ENCODE results near the gene CCDC86.
"Not testable (repeated sequence)": the region's sequence is repeated elsewhere in the genome, so short reads cannot be mapped to it uniquely, and the experiment has no call there.

The CCDC86 gene

GRCh38 chr11:60818057-60818456 lies 23.9 kb upstream of the CCDC86 start:
- Mint-ChIP-seq H3K4me1 (ENCODE audit: low read depth) (no peaks in the 10 kb centered on the region), H3K36me3 (ENCODE audit: low read depth) (no peaks in the 10 kb centered on the region), H3K4me3 (no peak overlapping the region), H3K27ac (no peak overlapping the region), H3K9me3 (peaks cover 15% of the 10 kb centered on the region), H3K27me3 (ENCODE audit: low read depth) (no peaks in the 10 kb centered on the region)

- Mint-ChIP-seq H3K36me3 (ENCODE audit: low read depth) (no peaks in the 10 kb centered on the region), H3K27me3 (ENCODE audit: low read depth) (no peaks in the 10 kb centered on the region), H3K4me1 (ENCODE audit: low read depth) (no peaks in the 10 kb centered on the region), H3K27ac (no peak overlapping the region), H3K9me3 (peaks cover 7% of the 10 kb centered on the region), H3K4me3 (no peak overlapping the region)
Measured at GRCh38 chr11:60821827-60822599, 19.9 kb upstream of the CCDC86 start.

- H3K27me3 Mint-ChIP-seq (ENCODE audit: low read depth); H3K9me3 Mint-ChIP-seq; H3K4me1 Mint-ChIP-seq (ENCODE audit: low read depth); H3K36me3 Mint-ChIP-seq (ENCODE audit: low read depth); H3K4me3 Mint-ChIP-seq; H3K27ac Mint-ChIP-seq: not testable (repeated sequence)
Measured at GRCh38 chr11:60823745-60824306, 18.1 kb upstream of the CCDC86 start.

- Mint-ChIP-seq H3K27ac (no peak overlapping the region), H3K27me3 (ENCODE audit: low read depth) (no peaks in the 10 kb centered on the region), H3K4me1 (ENCODE audit: low read depth) (no peaks in the 10 kb centered on the region), H3K9me3 (no peaks in the 10 kb centered on the region), H3K36me3 (ENCODE audit: low read depth) (no peaks in the 10 kb centered on the region), H3K4me3 (no peak overlapping the region)
Measured at GRCh38 chr11:60825118-60825517, 16.8 kb upstream of the CCDC86 start.

DNA sequence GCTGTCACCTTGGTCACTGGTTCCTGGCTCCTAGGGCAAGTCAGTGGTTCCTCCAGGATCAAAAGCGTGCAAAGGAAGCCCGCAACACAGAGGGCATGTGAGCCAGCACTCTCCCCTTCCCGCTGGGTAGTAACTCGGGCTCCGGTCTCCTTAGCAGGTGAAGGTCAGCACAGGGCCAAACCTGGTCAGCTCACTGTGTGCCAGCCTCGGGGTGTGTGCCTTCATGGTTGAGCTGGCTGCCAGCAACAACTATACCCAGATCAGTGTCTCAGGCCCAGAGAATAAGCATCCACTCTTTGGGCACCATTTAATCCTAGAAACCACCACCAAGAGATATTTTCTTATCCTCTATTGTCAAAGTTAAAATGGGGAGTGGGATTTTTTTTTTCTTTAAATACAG lies 16.1 kb upstream of the CCDC86 start:
- Mint-ChIP-seq H3K4me1 (ENCODE audit: low read depth) (no peaks in the 10 kb centered on the region), H3K27me3 (ENCODE audit: low read depth) (no peaks in the 10 kb centered on the region), H3K36me3 (ENCODE audit: low read depth) (no peaks in the 10 kb centered on the region), H3K9me3 (no peaks in the 10 kb centered on the region), H3K4me3 (no peak overlapping the region), H3K27ac (no peak overlapping the region)

GRCh38 chr11:60830478-60831142 lies 11.3 kb upstream of the CCDC86 start:
- Mint-ChIP-seq H3K27ac (no peak overlapping the region), H3K4me1 (ENCODE audit: low read depth) (peaks cover 11% of the 10 kb centered on the region), H3K36me3 (ENCODE audit: low read depth) (no peaks in the 10 kb centered on the region), H3K9me3 (no peaks in the 10 kb centered on the region), H3K4me3 (no peak overlapping the region), H3K27me3 (ENCODE audit: low read depth) (peaks cover 8% of the 10 kb centered on the region)

GRCh38 chr11:60831143-60831500 lies 10.8 kb upstream of the CCDC86 start:
- H3K9me3 Mint-ChIP-seq, result no peaks in the 10 kb centered on the region
- H3K36me3 Mint-ChIP-seq (ENCODE audit: low read depth), result no peaks in the 10 kb centered on the region
- H3K4me1 Mint-ChIP-seq (ENCODE audit: low read depth), result peaks cover 14% of the 10 kb centered on the region
- peaks cover 8% of the 10 kb centered on the region for H3K27me3 Mint-ChIP-seq (ENCODE audit: low read depth)
- no peak overlapping the region for H3K4me3 Mint-ChIP-seq
- H3K27ac Mint-ChIP-seq, result no peak overlapping the region

DNA sequence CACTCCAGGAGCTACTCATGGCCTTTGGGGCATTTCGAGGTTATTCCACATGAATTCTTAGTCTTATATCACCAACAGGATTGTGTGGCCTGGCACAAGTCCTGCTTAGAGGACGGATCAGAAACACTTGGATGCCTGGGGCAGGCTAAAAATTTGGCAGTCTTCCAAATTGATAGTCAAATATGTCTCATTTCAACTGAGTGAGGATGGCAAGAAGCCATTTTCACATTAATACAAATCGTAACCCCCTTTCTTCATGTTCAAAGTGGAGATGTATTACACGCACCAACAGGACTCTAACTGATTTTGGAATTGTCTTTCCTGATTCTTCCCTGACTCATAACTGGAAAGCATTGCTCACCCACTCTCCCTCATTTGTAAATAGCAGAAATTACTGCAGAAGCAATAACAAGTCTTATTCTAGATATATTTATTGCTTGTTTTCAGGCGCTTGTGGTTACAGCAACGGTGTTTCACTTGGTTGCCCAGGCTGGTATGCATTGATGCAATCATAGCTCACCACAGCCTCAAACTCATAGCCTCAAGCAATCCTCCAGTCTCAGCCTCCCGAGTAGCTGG lies 10.3 kb upstream of the CCDC86 start:
- Mint-ChIP-seq H3K4me1 (ENCODE audit: low read depth) (peaks cover 14% of the 10 kb centered on the region), H3K36me3 (ENCODE audit: low read depth) (no peaks in the 10 kb centered on the region), H3K9me3 (no peaks in the 10 kb centered on the region), H3K4me3 (no peak overlapping the region), H3K27ac (no peak overlapping the region), H3K27me3 (ENCODE audit: low read depth) (peaks cover 8% of the 10 kb centered on the region)

GRCh38 chr11:60834742-60835533 lies 7.0 kb upstream of the CCDC86 start:
- no peaks in the 10 kb centered on the region for H3K36me3 Mint-ChIP-seq (ENCODE audit: low read depth)
- peaks cover 8% of the 10 kb centered on the region for H3K27me3 Mint-ChIP-seq (ENCODE audit: low read depth)
- no peak overlapping the region for H3K4me3 Mint-ChIP-seq
- H3K27ac Mint-ChIP-seq, result no peak overlapping the region
- peaks cover 17% of the 10 kb centered on the region for H3K4me1 Mint-ChIP-seq (ENCODE audit: low read depth)
- no peaks in the 10 kb centered on the region for H3K9me3 Mint-ChIP-seq

GRCh38 chr11:60835534-60835846 lies 6.4 kb upstream of the CCDC86 start:
- H3K27ac Mint-ChIP-seq, result no peak overlapping the region

GRCh38 chr11:60836866-60837515 lies 4.9 kb upstream of the CCDC86 start:
- Mint-ChIP-seq H3K27ac (peak overlapping the region; percentile 4), H3K9me3 (no peaks in the 10 kb centered on the region), H3K4me3 (no peak overlapping the region), H3K36me3 (ENCODE audit: low read depth) (no peaks in the 10 kb centered on the region), H3K4me1 (ENCODE audit: low read depth) (peaks cover 25% of the 10 kb centered on the region), H3K27me3 (ENCODE audit: low read depth) (peaks cover 8% of the 10 kb centered on the region)

More at GRCh38 chr11:60835534-60835846, 6.4 kb upstream of the CCDC86 start:
- no peaks in the 10 kb centered on the region for H3K9me3 Mint-ChIP-seq
- no peak overlapping the region for H3K4me3 Mint-ChIP-seq
- H3K27me3 Mint-ChIP-seq (ENCODE audit: low read depth), result peaks cover 8% of the 10 kb centered on the region
- H3K36me3 Mint-ChIP-seq (ENCODE audit: low read depth), result no peaks in the 10 kb centered on the region
- H3K4me1 Mint-ChIP-seq (ENCODE audit: low read depth), result peaks cover 17% of the 10 kb centered on the region

DNA sequence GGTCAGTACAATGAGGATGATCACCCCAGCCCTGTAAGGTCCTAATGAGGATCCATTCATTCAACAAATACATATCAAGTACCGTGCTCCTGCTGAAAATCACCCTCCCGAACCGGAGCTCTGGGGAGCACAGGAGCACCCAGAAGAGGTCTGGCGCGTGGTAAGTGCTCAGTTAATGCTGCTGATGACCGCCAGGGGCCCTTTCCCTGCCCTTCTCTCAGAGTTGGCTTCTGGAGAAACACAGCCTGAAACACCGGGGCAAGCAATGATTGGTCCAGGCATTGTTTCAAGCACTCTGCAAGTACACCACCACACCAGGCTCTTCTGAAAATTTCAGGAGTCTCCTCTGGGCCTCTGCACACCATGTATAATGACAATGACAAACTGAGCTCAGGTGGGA lies 3.8 kb upstream of the CCDC86 start:
- Mint-ChIP-seq H3K4me1 (ENCODE audit: low read depth) (peaks cover 31% of the 10 kb centered on the region), H3K27me3 (ENCODE audit: low read depth) (peaks cover under 1% of the 10 kb centered on the region), H3K9me3 (no peaks in the 10 kb centered on the region), H3K27ac (no peak overlapping the region), H3K36me3 (ENCODE audit: low read depth) (no peaks in the 10 kb centered on the region), H3K4me3 (no peak overlapping the region)

DNA sequence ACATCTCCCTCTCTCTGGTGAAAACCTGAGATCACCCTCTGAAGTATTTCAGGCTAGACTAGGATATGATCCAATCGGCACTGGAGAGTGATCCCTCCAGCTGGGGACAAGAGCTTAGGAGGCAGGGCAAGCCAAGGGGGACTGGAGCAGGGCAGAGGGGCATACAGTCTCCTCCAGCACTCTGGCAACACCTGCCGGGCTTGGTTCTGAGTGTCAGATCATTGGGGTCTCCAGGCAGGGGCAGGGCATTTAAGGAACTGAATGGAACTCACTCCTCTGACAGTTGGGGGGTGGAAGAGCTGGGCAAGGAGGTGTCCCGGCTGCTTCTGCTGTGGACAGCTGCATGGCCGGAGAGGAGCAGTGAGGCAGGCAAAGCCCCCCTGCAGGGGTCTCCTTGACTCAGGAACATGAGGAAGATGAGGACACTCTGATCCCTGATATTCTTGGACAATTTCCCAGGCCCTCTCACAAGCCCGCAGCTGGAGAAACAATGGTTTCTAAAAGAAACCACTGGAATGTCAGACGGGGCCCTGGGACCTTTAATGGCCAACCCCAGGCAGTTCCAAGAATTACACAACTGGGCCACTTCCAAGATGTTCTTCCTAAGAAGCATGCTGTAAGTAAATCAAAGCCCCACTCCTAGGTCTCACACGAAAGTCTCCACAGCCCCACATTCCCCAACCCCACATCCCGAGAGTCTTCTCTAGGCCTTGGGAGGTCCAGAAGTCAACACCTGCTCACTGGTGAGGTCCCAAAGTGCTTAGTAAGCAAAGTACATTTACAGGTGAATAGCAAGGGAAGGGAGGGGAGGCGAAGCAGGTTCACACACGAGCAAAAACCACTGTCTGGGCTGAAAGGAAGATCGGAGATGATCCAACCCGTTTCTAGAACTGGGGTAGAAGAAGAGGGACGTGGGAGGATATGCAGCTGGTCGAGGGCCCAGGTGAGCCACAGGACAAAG lies 1.2 kb upstream of the CCDC86 start:
- Mint-ChIP-seq H3K9me3 (no peaks in the 10 kb centered on the region), H3K27ac (peak overlapping the region; percentile 76), H3K27me3 (ENCODE audit: low read depth) (no peaks in the 10 kb centered on the region), H3K4me3 (peak overlapping the region; percentile 80), H3K36me3 (ENCODE audit: low read depth) (peaks cover 2% of the 10 kb centered on the region), H3K4me1 (ENCODE audit: low read depth) (peaks cover 38% of the 10 kb centered on the region)
